HEK293 (cell line): ENCODE measurements around the gene SLC28A1.

ENCODE experiments used
- CTCF ChIP-seq: fragments of 450-650 bp; formaldehyde crosslinking; IDR thresholded peaks from 2 replicates; pipeline ENCODE4 v1.5.1; 2016; ENCODE audit warnings: missing biosample characterization, missing genetic modification characterization
- ZNF560 ChIP-seq: fragments of 450-650 bp; formaldehyde crosslinking; IDR thresholded peaks from 2 replicates; pipeline ENCODE4 v1.5.1; 2017; ENCODE audit warnings: missing biosample characterization, missing genetic modification characterization, borderline replicate concordance

GRCh38 chr15:84834969-84835368, 49.5 kb upstream of the SLC28A1 start:
- no peak for TF ChIP-seq ZNF560 (tag by site-specific recombination)
- no peak for TF ChIP-seq CTCF (tag by site-specific recombination)
